ENCODE data around the gene FGF14. TPM values are rescaled to one million over a fixed set of nuclear protein-coding genes. Genes with fewer than 3 reads are reported as not detected.

Gene FGF14
- total RNA-seq, result 0.34 and 0.87 TPM in 2 replicates

GRCh38 chr13:102401766-102402165 lies at the start of gene FGF14:
FGF14 (minus strand) TSS chr13:102402048.

Other genes starting within 250 kb of the FGF14 start
- gene TPP2, start 194.9 kb upstream of the FGF14 start, total RNA-seq, result 31.0 and 56.5 TPM in 2 replicates